ENCODE results near the gene CSNK1G3.

CSNK1G3 gene

DNA sequence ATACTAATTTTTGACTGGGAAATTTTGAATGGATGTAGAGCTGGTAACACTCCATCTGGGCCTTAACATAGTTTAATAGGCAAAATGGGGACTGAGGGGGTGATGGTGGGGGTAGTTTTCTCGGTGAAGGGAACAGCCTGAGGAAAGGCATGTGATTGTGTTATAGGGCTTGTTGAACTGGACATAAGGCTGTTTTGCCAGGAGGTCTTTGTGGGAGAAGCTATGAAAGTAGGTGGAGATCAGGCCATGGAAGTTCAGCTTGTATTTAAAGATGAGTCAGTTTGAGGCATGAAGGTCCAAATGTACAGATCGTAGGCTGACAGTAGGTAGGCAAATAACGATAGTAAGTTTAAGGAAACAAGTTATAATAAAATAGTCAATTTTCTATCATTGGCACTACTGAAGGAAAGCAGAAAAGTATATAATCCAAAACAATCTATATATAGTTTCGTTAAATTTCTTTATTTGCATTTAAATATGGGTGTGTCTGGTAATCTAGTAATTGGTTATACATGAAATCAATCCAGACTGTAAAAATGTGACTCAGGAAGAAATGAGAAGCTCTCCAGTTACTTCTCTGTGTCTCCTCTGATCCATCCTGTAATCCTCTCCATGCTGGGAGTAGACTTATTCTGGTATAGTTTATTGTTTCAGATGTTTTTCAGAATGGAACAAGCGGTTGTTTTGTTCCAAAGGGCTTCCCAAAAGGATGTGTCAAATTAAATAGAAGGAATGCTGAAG, 2.8 kb downstream of the CSNK1G3 start:
- H3K27ac ChIP-seq = no peak overlapping the region
- H3K36me3 ChIP-seq = no peaks in the 10 kb centered on the region
- peaks cover 11 to 12% of the 10 kb centered on the region in 2 experiments for H3K4me1 ChIP-seq (ENCODE audit: control insufficient read depth in 1 of 2, insufficient read depth in 1 of 2, low read depth in 1 of 2, low read length in 1 of 2)
- no peaks in the 10 kb centered on the region for H3K9me3 ChIP-seq
- TF ChIP-seq, protein P1, sequence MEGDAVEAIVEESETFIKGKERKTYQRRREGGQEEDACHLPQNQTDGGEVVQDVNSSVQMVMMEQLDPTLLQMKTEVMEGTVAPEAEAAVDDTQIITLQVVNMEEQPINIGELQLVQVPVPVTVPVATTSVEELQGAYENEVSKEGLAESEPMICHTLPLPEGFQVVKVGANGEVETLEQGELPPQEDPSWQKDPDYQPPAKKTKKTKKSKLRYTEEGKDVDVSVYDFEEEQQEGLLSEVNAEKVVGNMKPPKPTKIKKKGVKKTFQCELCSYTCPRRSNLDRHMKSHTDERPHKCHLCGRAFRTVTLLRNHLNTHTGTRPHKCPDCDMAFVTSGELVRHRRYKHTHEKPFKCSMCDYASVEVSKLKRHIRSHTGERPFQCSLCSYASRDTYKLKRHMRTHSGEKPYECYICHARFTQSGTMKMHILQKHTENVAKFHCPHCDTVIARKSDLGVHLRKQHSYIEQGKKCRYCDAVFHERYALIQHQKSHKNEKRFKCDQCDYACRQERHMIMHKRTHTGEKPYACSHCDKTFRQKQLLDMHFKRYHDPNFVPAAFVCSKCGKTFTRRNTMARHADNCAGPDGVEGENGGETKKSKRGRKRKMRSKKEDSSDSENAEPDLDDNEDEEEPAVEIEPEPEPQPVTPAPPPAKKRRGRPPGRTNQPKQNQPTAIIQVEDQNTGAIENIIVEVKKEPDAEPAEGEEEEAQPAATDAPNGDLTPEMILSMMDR (IDR thresholded peaks at IDR 0.05) = no peak
- no peaks in the 10 kb centered on the region for H3K27me3 ChIP-seq
- H3K4me3 ChIP-seq (ENCODE audit: low read depth in 1 of 2, low read length in 1 of 2) = no peak overlapping the region

- Histone ChIP-seq H3K27ac (no peak overlapping the region), H3K36me3 (no peaks in the 10 kb centered on the region), H3K4me3 (ENCODE audit: low read depth in 1 of 2, low read length in 1 of 2) (no peak overlapping the region), H3K27me3 (no peaks in the 10 kb centered on the region), H3K9me3 (no peaks in the 10 kb centered on the region), H3K4me1 (ENCODE audit: control insufficient read depth in 1 of 2, insufficient read depth in 1 of 2, low read depth in 1 of 2, low read length in 1 of 2) (peaks cover 11 to 12% of the 10 kb centered on the region in 2 experiments)
- TF ChIP-seq, protein P1 (IDR thresholded peaks at IDR 0.05) = no peak
Observed at GRCh38 chr5:123515904-123516303, 3.9 kb downstream of the CSNK1G3 start.

DNA sequence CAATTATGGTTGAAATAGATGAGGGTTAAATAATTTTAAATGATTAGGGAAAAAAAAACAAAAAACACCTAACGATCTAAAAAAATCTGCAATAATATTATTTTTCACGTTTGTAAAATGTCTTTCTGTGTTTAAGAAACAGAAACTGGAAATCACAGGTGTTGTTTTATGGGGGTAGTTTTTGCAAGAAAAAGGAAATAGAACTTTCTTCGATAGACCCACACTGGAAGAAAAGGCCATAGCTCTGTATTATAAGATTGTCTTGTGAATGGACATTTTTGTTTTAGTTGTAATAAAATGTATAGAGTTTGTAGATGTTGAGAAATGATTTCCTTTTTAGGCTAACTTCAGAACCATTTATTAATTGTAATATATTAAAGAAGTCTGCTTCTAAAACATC, 5.5 kb downstream of the CSNK1G3 start:
- no peak overlapping the region for H3K4me3 ChIP-seq (ENCODE audit: low read depth in 1 of 2, low read length in 1 of 2)
- no peak overlapping the region for H3K27ac ChIP-seq
- peaks cover 5 to 11% of the 10 kb centered on the region in 2 experiments for H3K4me1 ChIP-seq (ENCODE audit: control insufficient read depth in 1 of 2, insufficient read depth in 1 of 2, low read depth in 1 of 2, low read length in 1 of 2)
- TF ChIP-seq, protein P1 (IDR thresholded peaks at IDR 0.05) = no peak
- no peaks in the 10 kb centered on the region for H3K9me3 ChIP-seq
- H3K27me3 ChIP-seq = no peaks in the 10 kb centered on the region
- no peaks in the 10 kb centered on the region for H3K36me3 ChIP-seq

GRCh38 chr5:123518111-123518510, 6.1 kb downstream of the CSNK1G3 start:
- Histone ChIP-seq H3K27ac (no peak overlapping the region), H3K4me1 (ENCODE audit: control insufficient read depth in 1 of 2, insufficient read depth in 1 of 2, low read depth in 1 of 2, low read length in 1 of 2) (peaks cover 2 to 9% of the 10 kb centered on the region in 2 experiments), H3K27me3 (no peaks in the 10 kb centered on the region), H3K4me3 (ENCODE audit: low read depth in 1 of 2, low read length in 1 of 2) (no peak overlapping the region), H3K36me3 (no peaks in the 10 kb centered on the region), H3K9me3 (no peaks in the 10 kb centered on the region)
- TF ChIP-seq, protein P1 (IDR thresholded peaks at IDR 0.05) = no peak

GRCh38 chr5:123520677-123521247, 8.8 kb downstream of the CSNK1G3 start:
- TF ChIP-seq, protein P1 (IDR thresholded peaks at IDR 0.05) = no peak
- H3K9me3 ChIP-seq = no peaks in the 10 kb centered on the region
- H3K4me1 ChIP-seq (ENCODE audit: control insufficient read depth in 1 of 2, insufficient read depth in 1 of 2, low read depth in 1 of 2, low read length in 1 of 2) = no peaks in the 10 kb centered on the region
- H3K27ac ChIP-seq = no peak overlapping the region
- H3K36me3 ChIP-seq = no peaks in the 10 kb centered on the region
- no peaks in the 10 kb centered on the region for H3K27me3 ChIP-seq
- no peak overlapping the region for H3K4me3 ChIP-seq (ENCODE audit: low read depth in 1 of 2, low read length in 1 of 2)
